ENCODE results near the gene SLC22A23. TPM values are rescaled to one million over a fixed set of nuclear protein-coding genes. Genes with fewer than 3 reads are reported as not detected.
A peak's percentile ranks its signal among the peaks of the same experiment; 100 is the strongest.

Gene SLC22A23
- total and polyA plus RNA-seq, 8 donors = 5.9 to 241 (median 18.9) TPM

DNA sequence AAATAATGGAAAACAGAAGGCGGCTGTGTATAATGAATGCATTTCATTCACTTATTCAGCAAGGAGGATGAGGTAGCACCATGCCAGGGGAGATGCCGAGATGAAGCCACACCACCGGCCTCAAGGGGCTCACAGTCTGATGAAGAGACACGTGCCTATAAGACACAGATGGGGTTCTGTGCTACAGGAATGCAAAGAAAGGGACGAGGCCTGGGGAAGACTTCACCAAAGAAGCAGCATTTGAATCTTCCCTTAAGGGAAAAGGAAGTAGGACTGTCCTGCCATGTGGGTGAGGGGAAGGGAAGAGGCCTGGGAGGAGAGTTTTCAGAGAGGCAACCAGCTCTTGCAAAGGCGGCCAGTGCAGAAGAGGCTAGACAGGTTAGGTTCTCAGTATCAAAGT is 99.2 kb downstream of the SLC22A23 start:
- H3K36me3 ChIP-seq = no peaks in the 10 kb centered on the region
- H3K4me3 ChIP-seq = no peak overlapping the region
- H3K27ac ChIP-seq = peak overlapping the region; percentile 74 to 96 (median 88)
- no peak for DNase-seq
- WGBS, 5 donors = 31 to 57% (median 41%) methylated on average over 6 of the region's 6 CpGs
- no peaks in the 10 kb centered on the region for H3K9me3 ChIP-seq
- intact Hi-C loops (cut with DNase I; ENCODE audit: low total_unique reads) = no loop called here
- no peak for TF ChIP-seq POLR2AphosphoS5 (IDR thresholded peaks at IDR 0.05)
- no peak for TF ChIP-seq EP300 (IDR thresholded peaks at IDR 0.05)
- TF ChIP-seq POLR2A (IDR thresholded peaks at IDR 0.05) = no peak
- TF ChIP-seq, protein P1, sequence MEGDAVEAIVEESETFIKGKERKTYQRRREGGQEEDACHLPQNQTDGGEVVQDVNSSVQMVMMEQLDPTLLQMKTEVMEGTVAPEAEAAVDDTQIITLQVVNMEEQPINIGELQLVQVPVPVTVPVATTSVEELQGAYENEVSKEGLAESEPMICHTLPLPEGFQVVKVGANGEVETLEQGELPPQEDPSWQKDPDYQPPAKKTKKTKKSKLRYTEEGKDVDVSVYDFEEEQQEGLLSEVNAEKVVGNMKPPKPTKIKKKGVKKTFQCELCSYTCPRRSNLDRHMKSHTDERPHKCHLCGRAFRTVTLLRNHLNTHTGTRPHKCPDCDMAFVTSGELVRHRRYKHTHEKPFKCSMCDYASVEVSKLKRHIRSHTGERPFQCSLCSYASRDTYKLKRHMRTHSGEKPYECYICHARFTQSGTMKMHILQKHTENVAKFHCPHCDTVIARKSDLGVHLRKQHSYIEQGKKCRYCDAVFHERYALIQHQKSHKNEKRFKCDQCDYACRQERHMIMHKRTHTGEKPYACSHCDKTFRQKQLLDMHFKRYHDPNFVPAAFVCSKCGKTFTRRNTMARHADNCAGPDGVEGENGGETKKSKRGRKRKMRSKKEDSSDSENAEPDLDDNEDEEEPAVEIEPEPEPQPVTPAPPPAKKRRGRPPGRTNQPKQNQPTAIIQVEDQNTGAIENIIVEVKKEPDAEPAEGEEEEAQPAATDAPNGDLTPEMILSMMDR (IDR thresholded peaks at IDR 0.05) = no peak
- H3K27me3 ChIP-seq = no peaks in the 10 kb centered on the region
- H3K4me1 ChIP-seq = peaks cover 30 to 62% (median 44%) of the 10 kb centered on the region in 4 donors

DNA sequence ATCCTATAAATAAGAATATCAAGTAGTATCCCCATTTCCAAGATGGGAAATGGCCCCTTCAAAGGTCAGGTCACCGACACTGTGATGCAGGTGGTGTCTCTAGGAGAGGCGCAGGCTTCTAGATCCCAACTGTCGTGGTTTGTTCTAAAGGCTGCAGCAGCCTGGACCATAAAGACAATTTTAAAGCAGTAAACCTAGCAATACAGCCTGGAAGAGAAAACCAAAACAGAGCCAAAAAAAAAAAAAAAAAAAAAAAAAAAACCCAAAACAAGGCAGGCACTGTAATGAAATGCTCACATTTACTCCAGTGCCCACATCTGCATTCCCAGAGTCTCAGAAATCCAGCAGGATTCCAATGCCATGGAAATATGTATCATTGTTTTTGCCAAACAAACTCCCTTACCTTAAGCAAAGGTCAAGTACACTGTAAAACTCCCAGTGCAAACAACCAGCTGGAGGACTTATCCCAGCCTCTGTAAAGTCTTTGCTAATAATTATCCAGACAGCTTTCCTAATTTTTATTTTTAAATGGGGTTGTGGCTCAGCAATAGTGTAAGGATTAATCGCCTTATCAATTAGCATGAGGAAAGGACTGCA is 99.9 kb downstream of the SLC22A23 start:
- TF ChIP-seq POLR2AphosphoS5 (IDR thresholded peaks at IDR 0.05) (peak in 2 of 3 donors; percentile 50 to 70), EP300 (IDR thresholded peaks at IDR 0.05) (no peak), POLR2A (IDR thresholded peaks at IDR 0.05) (no peak)
- TF ChIP-seq, protein P1 (IDR thresholded peaks at IDR 0.05) = no peak
- DNase-seq = peak in 1 of 2 donors; percentile 79
- H3K9me3 ChIP-seq = no peaks in the 10 kb centered on the region
- peak overlapping the region; percentile 27 to 42 (median 38) for H3K4me3 ChIP-seq
- H3K4me1 ChIP-seq = peaks cover 28 to 67% (median 43%) of the 10 kb centered on the region in 4 donors
- no peaks in the 10 kb centered on the region for H3K36me3 ChIP-seq
- WGBS, 5 donors = 31 to 51% (median 36%) methylated on average over 4 of the region's 4 CpGs
- no peaks in the 10 kb centered on the region for H3K27me3 ChIP-seq
- intact Hi-C loops (cut with DNase I; ENCODE audit: low total_unique reads) = no loop called here
- peak overlapping the region; percentile 85 to 96 (median 90) for H3K27ac ChIP-seq

DNA sequence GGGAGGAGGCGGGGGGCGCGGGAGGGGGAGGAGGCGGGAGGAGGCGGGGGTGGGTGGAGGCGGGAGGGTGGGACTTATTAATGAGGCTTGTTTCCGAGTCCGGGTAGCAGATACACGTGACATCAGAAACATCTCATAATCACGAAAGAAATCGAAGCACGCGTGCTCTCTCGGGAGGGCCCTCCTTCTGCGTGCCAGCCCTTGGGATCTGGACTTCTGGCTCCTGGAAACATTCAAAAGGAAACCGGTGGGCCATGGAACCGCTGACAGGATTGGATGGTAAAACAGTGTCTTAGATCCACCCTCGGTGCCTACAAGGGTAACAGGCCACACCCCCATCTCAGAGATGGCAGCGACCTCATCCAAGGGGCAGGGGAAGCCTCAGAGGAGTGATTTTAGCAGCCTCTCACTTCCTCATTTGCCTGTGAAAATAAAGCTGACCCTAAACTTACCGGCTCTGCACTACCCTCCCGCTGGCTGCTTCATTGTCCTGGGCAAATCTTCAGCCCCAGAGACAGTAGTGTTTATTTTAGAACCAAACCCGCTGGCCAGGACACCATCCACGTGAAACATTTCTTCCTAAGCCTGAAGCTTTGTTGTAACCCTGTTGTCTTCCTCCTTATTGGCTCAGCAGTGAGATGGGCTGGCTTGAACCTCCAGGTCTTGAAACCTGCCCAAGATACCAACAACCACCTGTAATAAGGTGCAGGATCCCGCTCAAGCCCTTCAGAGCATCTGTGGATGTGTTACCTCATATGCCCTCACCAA is 100.6 kb downstream of the SLC22A23 start:
- no peaks in the 10 kb centered on the region for H3K36me3 ChIP-seq
- intact Hi-C loops (cut with DNase I; ENCODE audit: low total_unique reads) = no loop called here
- TF ChIP-seq POLR2AphosphoS5 (IDR thresholded peaks at IDR 0.05) = peak in 1 of 3 donors; percentile 3
- TF ChIP-seq, protein P1 (IDR thresholded peaks at IDR 0.05) = no peak

DNA sequence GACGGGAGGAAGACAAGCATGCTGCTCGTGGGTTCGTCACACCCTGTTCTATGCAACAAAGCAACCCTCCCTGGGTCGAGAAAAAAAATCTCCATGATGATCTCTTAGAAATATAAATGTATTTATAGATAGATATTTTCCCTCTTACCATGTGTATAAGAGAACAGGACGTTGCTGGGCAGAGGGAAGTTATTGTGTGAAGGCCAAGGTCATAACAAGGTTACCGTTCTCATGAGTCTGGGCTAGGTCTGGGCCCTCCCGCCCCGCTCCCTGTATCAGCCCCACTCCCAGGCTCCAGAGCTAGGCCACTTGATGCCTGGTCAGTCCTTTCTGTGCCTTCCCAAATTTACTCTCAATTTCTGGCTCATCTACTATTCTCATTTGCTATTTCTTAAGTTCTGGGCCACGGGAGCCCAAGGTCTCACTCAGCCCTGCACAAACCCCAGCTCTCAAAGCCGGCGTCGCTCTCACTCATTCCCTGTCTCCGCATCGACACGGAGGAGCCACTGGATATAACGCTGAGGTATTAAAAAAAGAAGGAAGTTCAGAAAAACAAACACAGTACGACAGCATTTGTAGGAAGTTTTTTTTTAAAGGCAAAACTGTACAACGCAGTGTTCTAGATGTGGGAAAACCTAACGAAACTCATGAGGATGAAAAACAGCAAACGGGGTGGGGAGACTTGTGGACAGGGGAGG is 101.3 kb downstream of the SLC22A23 start:
- intact Hi-C loops (cut with DNase I; ENCODE audit: low total_unique reads) = no loop called here
- no peaks in the 10 kb centered on the region for H3K27me3 ChIP-seq
- H3K27ac ChIP-seq = peak overlapping the region; percentile 81 to 96 (median 88)
- no peaks in the 10 kb centered on the region for H3K9me3 ChIP-seq
- peak in 1 of 2 donors; percentile 79 for DNase-seq
- WGBS, 5 donors = 13 to 15% (median 14%) methylated on average over 20 of the region's 20 CpGs
- no peaks in the 10 kb centered on the region for H3K36me3 ChIP-seq
- peaks cover 28 to 82% (median 50%) of the 10 kb centered on the region in 4 donors for H3K4me1 ChIP-seq
- TF ChIP-seq POLR2AphosphoS5 (IDR thresholded peaks at IDR 0.05) (no peak), POLR2A (IDR thresholded peaks at IDR 0.05) (no peak), EP300 (IDR thresholded peaks at IDR 0.05) (no peak)
- TF ChIP-seq, protein P1 (IDR thresholded peaks at IDR 0.05) = no peak
- peak overlapping the region in 3 of 4 donors; percentile 37 to 42 (median 38) for H3K4me3 ChIP-seq

More for the DNA sequence above, 100.6 kb downstream of the SLC22A23 start:
- Histone ChIP-seq H3K4me3 (peak overlapping the region; percentile 27 to 42 (median 38)), H3K27ac (peak overlapping the region; percentile 85 to 96 (median 90)), H3K27me3 (no peaks in the 10 kb centered on the region), H3K4me1 (peaks cover 28 to 74% (median 46%) of the 10 kb centered on the region in 4 donors), H3K9me3 (no peaks in the 10 kb centered on the region)
- 2 to 4% (median 4%) methylated on average over 18 to 19 of the region's 24 CpGs for WGBS, 5 donors
- peak; percentile 59 to 88 for DNase-seq

Measured in stomach (tissue), 9 donors.